HG02763 (cell line): ENCODE measurements around the gene PROS1.
"Not testable (repeated sequence)": the region's sequence is repeated elsewhere in the genome, so short reads cannot be mapped to it uniquely, and the experiment has no call there.

Experiments
- ATAC-seq: cut with Tn5 transposase; IDR thresholded peaks from one replicate; pipeline ENCODE4 v1.9.1; 2021; ENCODE audit warnings: mild to moderate bottlenecking, moderate library complexity; ENCODE audit not compliant: unreplicated experiment

The PROS1 gene

DNA sequence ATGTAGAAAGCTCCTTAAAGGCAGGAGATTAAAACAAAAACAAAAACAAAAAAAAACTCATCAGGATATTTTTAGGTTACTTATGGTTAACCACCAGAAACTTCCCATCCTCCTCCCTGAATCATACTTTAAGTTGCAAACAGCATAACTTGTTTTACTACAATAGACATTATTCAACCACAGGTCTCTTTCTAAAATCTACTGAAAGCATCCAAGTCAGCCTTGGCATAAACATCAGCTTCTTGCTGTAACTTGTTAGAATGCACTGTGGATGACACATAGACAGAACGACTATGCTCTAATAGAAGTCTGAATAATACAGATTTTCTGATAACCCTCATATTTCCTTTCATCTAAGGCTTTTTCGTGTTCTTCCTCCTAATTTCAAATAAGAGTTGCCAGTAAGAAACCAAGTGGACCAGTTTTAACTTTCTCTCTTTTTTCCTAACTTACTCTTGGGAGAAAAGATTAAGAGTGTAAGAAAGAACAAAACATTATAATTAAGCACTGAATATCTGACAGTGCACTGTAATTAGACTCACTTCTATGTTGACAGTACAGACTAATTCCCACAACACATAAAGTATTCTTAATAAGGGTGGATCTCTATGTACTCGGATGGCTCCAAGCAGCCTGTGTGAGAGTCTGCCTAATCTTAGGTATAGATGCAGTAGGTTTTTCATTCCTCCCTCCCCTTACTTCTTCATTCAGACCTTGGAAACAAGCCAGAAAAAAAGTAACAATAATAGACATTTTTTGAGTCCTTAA, 95.3 kb downstream of the PROS1 start:
- not testable (repeated sequence) for ATAC-seq

- not testable (repeated sequence) for ATAC-seq
These were observed 96.3 kb downstream of the PROS1 start for GRCh38 chr3:93877427-93877826.

DNA sequence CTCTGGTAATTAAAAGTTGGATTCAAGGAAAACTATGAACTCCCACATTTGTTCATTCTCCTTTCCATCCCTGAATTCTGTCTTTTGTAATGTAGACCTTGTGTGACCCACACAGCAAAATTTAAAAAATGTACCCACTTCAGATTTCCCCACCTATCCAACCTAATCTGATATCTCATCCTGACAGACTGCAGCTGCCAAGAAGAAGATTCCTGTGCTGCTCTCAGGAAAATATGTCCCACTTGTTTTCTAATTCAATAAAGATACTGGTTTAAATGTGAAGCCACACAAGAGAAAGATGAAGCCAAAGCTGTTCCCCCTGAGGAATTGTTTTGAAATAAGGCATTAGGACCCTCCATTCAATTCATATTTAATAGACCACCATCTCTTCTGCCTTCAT, 100.3 kb downstream of the PROS1 start:
- ATAC-seq = not testable (repeated sequence)

DNA sequence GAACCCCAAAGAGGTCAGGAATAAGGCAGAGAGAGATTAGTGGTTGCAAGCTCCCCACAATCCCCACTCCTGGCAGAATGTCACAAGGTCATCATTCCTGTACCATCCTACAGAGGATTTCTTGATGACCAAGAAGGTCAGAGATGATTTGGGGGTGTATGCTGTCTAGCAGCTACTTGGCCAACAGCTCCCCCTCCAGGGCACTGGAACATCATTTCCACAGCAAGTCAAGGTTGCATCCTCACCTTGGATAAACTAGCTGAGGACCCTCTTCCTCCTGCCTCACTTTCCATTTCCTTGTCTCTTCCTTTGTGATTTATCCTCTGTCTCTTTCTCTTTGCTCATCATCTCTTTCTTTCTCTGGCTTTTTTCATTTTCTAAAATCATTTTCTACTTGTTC, 106.3 kb downstream of the PROS1 start:
- no peak for ATAC-seq

DNA sequence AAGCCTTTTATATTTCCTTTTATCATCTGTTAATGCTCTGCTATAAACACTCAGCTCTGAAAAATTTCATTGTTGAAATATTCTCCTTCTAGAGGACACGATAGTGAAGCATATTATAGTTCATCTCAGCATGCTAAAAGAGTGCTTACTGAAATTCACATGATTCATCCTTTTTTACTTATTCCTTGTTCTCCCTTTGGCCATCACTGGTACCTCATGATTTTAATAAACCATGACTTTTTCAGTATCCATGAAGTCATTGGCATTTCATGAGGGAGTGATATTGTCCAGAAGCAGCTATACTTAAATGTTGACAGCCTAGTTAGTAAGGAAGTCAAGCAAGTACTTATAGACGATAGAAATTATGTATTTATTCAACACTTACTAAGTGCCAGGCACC, 112.7 kb downstream of the PROS1 start:
- ATAC-seq = no peak

GRCh38 chr3:93855401-93855800, 118.3 kb downstream of the PROS1 start:
- ATAC-seq = no peak

GRCh38 chr3:93852228-93852627, 121.5 kb downstream of the PROS1 start:
- ATAC-seq = not testable (repeated sequence)

DNA sequence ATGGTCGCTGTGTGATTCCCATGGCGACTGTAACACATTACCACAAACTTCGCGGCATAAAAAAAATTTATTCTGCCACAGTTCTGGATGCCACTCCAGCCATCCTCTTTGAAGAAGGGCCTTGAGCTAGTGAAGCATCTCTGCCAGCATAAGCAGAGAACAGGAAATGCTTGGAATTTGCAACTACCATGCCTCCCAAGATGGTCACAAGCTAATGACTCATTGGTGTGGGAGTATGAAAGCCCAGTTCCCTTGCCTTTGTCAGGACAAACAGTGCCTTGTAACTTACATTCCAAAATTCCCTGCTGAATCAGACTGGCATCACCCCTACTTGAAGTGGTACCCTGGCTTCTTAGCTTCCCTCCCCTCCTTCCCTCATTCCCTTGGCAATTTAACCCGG, 129.7 kb downstream of the PROS1 start:
- ATAC-seq = no peak

DNA sequence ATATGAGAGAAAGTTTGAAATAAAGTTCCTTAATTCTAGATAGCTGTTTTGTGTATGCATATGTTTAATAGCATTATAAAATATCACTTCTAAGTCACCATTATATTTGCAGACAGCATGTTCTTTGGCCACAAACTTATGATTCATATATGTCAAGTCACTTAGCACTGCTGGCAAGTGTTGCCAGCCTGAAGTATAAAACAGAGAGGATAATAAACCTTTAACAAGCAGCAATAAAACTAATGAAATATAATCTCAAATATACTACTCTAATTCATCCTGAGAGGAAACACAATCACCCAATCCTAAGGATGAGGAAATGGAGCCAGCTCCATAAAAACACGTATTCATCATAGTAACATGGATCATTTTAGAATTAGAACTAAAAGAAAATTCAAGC, 134.5 kb downstream of the PROS1 start:
- not testable (repeated sequence) for ATAC-seq
